Left lobe of liver (tissue), 2 donors: ENCODE data around the gene ATP6V0D1. TPM values are rescaled to one million over a fixed set of nuclear protein-coding genes. Genes with fewer than 3 reads are reported as not detected.
A peak's percentile ranks its signal among the peaks of the same experiment; 100 is the strongest.

ENCODE experiments used
- ATAC-seq: fragments of 200-7000 bp; cut with Tn5 transposase; one replicate; pipeline ENCODE4 v1.9.1; 2020; ENCODE audit warnings: mild to moderate bottlenecking, moderate library complexity
- DNase-seq: peaks from one replicate; pipeline ENCODE4 v3.0.0-alpha.2; 2020; ENCODE audit warnings: low spot score
- total RNA-seq: library from RNA; stranded (reverse); gene quantifications from one replicate; pipeline ENCODE4 v1.2.1, GENCODE V29; 2021
- donor health status: DM: no; HTN: no; CAD: no; lungs with moderate emphysema.
- donor health status: DM: no; HTN: yes; CAD: no.

The ATP6V0D1 gene
- total RNA-seq, 1 donor from 2014 or later, result 48.2 TPM

GRCh38 chr16:67463691-67464090, 17.3 kb downstream of the ATP6V0D1 start:
- DNase-seq, result no peak
- ATAC-seq, result no peak

- DNase-seq (no peak), ATAC-seq (no peak)
Observed at GRCh38 chr16:67463059-67463458, 17.9 kb downstream of the ATP6V0D1 start.

- no peak for ATAC-seq
- no peak for DNase-seq
Observed at GRCh38 chr16:67462279-67462655, 18.7 kb downstream of the ATP6V0D1 start.

- ATAC-seq, result no peak
- no peak for DNase-seq
Observed at GRCh38 chr16:67461600-67462278, 19.2 kb downstream of the ATP6V0D1 start.

GRCh38 chr16:67460961-67461360, 20.0 kb downstream of the ATP6V0D1 start:
- DNase-seq (no peak), ATAC-seq (no peak)

- DNase-seq (no peak), ATAC-seq (no peak)
Observed at GRCh38 chr16:67460168-67460567, 20.8 kb downstream of the ATP6V0D1 start.

GRCh38 chr16:67459861-67460150, 21.2 kb downstream of the ATP6V0D1 start:
- DNase-seq, result no peak

GRCh38 chr16:67459066-67459860, 21.7 kb downstream of the ATP6V0D1 start:
- DNase-seq (peak; percentile 63), ATAC-seq (peak; percentile 67)

More at GRCh38 chr16:67459861-67460150, 21.2 kb downstream of the ATP6V0D1 start:
- ATAC-seq, result peak; percentile 2

- DNase-seq, result no peak
- no peak for ATAC-seq
Observed at GRCh38 chr16:67458121-67458641, 22.8 kb downstream of the ATP6V0D1 start.

GRCh38 chr16:67457611-67458010, 23.3 kb downstream of the ATP6V0D1 start:
- no peak for DNase-seq

GRCh38 chr16:67456391-67457081, 24.4 kb downstream of the ATP6V0D1 start:
- DNase-seq, result no peak
- peak; percentile 66 for ATAC-seq

More at GRCh38 chr16:67457611-67458010, 23.3 kb downstream of the ATP6V0D1 start:
- ATAC-seq, result no peak

- ATAC-seq (no peak), DNase-seq (no peak)
Observed at GRCh38 chr16:67454852-67455251, 26.1 kb downstream of the ATP6V0D1 start.

- no peak for DNase-seq
- no peak for ATAC-seq
Observed at GRCh38 chr16:67454104-67454503, 26.9 kb downstream of the ATP6V0D1 start.

- no peak for ATAC-seq
- DNase-seq, result no peak
Observed at GRCh38 chr16:67451704-67452435, 29.1 kb downstream of the ATP6V0D1 start.

GRCh38 chr16:67451061-67451703, 29.8 kb downstream of the ATP6V0D1 start:
- ATAC-seq (no peak), DNase-seq (no peak)

GRCh38 chr16:67449739-67450138, 31.2 kb downstream of the ATP6V0D1 start:
- ATAC-seq (peak; percentile 74), DNase-seq (peak; percentile 96)

GRCh38 chr16:67449336-67449735, 31.6 kb downstream of the ATP6V0D1 start:
- DNase-seq, result no peak
- ATAC-seq, result no peak

GRCh38 chr16:67448580-67448979, 32.4 kb downstream of the ATP6V0D1 start:
- no peak for ATAC-seq
- DNase-seq, result no peak

- ATAC-seq (no peak), DNase-seq (no peak)
Observed at GRCh38 chr16:67447508-67448076, 33.4 kb downstream of the ATP6V0D1 start.

GRCh38 chr16:67446968-67447507, 33.9 kb downstream of the ATP6V0D1 start:
- no peak for DNase-seq
- ATAC-seq, result no peak
